Measurements from ENCODE around the gene KCP.

Gene KCP

DNA sequence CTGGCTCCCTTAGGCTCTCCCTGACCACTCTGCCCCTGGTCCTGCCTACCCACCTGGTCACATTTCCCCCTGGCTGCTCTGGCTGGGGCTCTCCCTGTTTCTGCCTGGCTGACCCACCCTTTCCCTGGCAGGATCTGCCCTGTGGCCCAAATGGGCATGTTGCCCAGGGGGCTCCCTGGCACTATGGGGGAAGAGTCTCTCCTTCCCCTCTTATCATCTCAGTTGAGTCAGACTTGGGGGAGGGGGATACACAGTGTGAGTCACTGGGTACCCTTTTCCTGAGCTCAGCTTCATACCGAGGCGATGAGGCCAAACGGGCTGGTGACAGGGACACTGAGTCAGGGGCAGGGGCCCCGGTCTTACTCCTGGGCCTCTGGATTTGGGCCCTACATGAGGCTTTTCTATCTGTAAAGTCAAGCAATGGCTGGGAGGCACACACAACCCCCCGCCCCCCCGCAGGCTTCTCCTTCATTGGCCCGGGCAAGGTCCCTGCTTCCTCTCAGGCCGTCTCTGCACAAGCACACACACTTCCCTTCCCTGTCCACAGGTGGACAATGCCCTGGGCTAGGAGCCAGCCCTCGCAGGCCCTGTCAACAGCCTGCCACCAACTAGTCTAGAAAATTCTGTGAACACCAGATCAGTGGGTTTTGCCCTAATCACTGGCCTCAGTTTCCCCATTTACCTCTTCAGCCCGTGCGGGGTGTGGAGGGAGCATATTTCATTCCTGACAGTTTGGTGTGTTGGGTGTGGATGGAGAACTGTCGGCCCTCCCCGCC is 80.9 kb downstream of the KCP start:
- Histone ChIP-seq H3K9ac (ENCODE audit: low read length) (no peak overlapping the region), H4K20me1 (ENCODE audit: insufficient read depth, low read length) (no peaks in the 10 kb centered on the region), H3K27ac (ENCODE audit: low read length) (no peak overlapping the region), H3K4me1 (ENCODE audit: low read length) (peaks cover 6% of the 10 kb centered on the region), H3K4me2 (ENCODE audit: low read length) (no peak overlapping the region), H3K9me3 (ENCODE audit: insufficient read depth, low read length) (no peaks in the 10 kb centered on the region), H3K4me3 (ENCODE audit: low read length) (no peak overlapping the region), H3K36me3 (replicated peaks; ENCODE audit: low read depth, low read length) (no peaks in the 10 kb centered on the region), H3K79me2 (ENCODE audit: low read length) (no peaks in the 10 kb centered on the region), H3K27me3 (ENCODE audit: low read depth, low read length) (no peaks in the 10 kb centered on the region), H2AFZ (ENCODE audit: low read depth, low read length) (no peak overlapping the region)
- TF ChIP-seq, protein P1, sequence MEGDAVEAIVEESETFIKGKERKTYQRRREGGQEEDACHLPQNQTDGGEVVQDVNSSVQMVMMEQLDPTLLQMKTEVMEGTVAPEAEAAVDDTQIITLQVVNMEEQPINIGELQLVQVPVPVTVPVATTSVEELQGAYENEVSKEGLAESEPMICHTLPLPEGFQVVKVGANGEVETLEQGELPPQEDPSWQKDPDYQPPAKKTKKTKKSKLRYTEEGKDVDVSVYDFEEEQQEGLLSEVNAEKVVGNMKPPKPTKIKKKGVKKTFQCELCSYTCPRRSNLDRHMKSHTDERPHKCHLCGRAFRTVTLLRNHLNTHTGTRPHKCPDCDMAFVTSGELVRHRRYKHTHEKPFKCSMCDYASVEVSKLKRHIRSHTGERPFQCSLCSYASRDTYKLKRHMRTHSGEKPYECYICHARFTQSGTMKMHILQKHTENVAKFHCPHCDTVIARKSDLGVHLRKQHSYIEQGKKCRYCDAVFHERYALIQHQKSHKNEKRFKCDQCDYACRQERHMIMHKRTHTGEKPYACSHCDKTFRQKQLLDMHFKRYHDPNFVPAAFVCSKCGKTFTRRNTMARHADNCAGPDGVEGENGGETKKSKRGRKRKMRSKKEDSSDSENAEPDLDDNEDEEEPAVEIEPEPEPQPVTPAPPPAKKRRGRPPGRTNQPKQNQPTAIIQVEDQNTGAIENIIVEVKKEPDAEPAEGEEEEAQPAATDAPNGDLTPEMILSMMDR (IDR thresholded peaks at IDR 0.05; ENCODE audit: low read depth, low read length), result no peak
- TF ChIP-seq EZH2phosphoT487 (IDR thresholded peaks at IDR 0.05; ENCODE audit: low read depth), result no peak

DNA sequence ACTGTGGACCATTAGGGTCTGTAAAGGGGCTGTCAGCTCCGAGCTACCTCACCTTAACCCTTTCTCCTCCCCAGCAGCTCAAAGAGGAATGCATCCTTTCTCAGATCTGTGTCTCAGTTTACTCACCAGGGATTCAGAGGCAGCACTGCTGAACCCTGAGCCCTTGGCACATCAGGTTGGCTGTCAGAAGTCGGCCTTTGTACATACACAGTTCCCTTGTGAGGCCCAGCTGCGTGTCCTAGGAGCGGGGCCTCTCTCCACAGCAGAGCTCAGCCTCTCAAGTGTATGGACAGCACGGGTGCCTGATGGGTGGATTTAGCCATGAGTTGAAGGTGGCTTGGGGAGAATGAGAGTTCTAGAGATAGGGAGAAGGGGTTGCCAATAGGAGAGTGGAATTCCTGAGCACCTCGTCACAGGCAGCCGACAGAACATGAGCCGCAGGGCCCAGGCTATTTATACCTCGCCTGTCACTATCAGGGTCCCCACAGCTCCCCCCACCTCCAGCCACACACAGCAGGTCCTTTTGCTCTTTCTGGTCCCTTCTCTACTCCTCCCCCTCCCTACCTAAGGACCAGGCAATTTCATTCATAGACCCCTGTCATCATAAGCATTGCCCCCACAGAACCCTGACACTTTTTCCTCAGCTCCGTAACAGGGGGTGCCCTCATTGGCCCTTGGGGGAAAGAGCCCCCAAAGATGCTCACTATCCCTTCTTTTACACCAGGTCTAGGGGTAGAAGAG is 82.4 kb downstream of the KCP start:
- H2AFZ ChIP-seq (ENCODE audit: low read depth, low read length), result no peak overlapping the region
- no peak overlapping the region for H3K27ac ChIP-seq (ENCODE audit: low read length)
- H3K4me2 ChIP-seq (ENCODE audit: low read length), result no peak overlapping the region

GRCh38 chr7:128827248-128827958 is 83.1 kb downstream of the KCP start:
- Histone ChIP-seq H3K4me1 (ENCODE audit: low read length) (peaks cover 6% of the 10 kb centered on the region), H3K36me3 (replicated peaks; ENCODE audit: low read depth, low read length) (no peaks in the 10 kb centered on the region), H3K4me3 (ENCODE audit: low read length) (no peak overlapping the region), H4K20me1 (ENCODE audit: insufficient read depth, low read length) (no peaks in the 10 kb centered on the region), H3K9me3 (ENCODE audit: insufficient read depth, low read length) (no peaks in the 10 kb centered on the region), H3K27ac (ENCODE audit: low read length) (no peak overlapping the region), H3K27me3 (ENCODE audit: low read depth, low read length) (no peaks in the 10 kb centered on the region), H2AFZ (ENCODE audit: low read depth, low read length) (no peak overlapping the region), H3K9ac (ENCODE audit: low read length) (no peak overlapping the region), H3K79me2 (ENCODE audit: low read length) (no peaks in the 10 kb centered on the region), H3K4me2 (ENCODE audit: low read length) (no peak overlapping the region)
- TF ChIP-seq, protein P1 (IDR thresholded peaks at IDR 0.05; ENCODE audit: low read depth, low read length), result no peak
- no peak for TF ChIP-seq EZH2phosphoT487 (IDR thresholded peaks at IDR 0.05; ENCODE audit: low read depth)

More for the DNA sequence above, 82.4 kb downstream of the KCP start:
- peaks cover 6% of the 10 kb centered on the region for H3K4me1 ChIP-seq (ENCODE audit: low read length)
- H4K20me1 ChIP-seq (ENCODE audit: insufficient read depth, low read length), result no peaks in the 10 kb centered on the region
- no peaks in the 10 kb centered on the region for H3K79me2 ChIP-seq (ENCODE audit: low read length)
- no peak overlapping the region for H3K4me3 ChIP-seq (ENCODE audit: low read length)
- H3K36me3 ChIP-seq (replicated peaks; ENCODE audit: low read depth, low read length), result no peaks in the 10 kb centered on the region
- no peak overlapping the region for H3K9ac ChIP-seq (ENCODE audit: low read length)
- no peak for TF ChIP-seq EZH2phosphoT487 (IDR thresholded peaks at IDR 0.05; ENCODE audit: low read depth)
- TF ChIP-seq, protein P1 (IDR thresholded peaks at IDR 0.05; ENCODE audit: low read depth, low read length), result no peak
- no peaks in the 10 kb centered on the region for H3K27me3 ChIP-seq (ENCODE audit: low read depth, low read length)
- no peaks in the 10 kb centered on the region for H3K9me3 ChIP-seq (ENCODE audit: insufficient read depth, low read length)

DNA sequence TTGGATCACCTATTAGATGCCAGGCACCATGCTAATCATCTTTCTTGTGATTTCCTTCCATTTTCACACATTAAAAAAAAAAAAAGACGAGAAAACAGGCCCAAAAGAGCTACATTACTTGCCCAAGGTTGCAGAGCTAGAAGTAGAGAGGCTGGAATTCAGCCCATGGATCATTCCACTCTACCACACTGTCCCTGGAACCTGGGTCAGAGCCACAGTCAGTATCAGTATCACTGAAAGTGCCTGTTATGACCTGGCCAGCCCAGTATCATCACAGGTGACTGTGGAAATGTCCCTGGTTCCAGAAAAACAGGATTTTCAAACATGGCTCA is 83.6 kb downstream of the KCP start:
- Histone ChIP-seq H3K4me3 (ENCODE audit: low read length) (no peak overlapping the region), H3K4me2 (ENCODE audit: low read length) (no peak overlapping the region), H3K27ac (ENCODE audit: low read length) (no peak overlapping the region), H3K79me2 (ENCODE audit: low read length) (no peaks in the 10 kb centered on the region), H3K9me3 (ENCODE audit: insufficient read depth, low read length) (no peaks in the 10 kb centered on the region), H2AFZ (ENCODE audit: low read depth, low read length) (no peak overlapping the region), H3K27me3 (ENCODE audit: low read depth, low read length) (no peaks in the 10 kb centered on the region), H4K20me1 (ENCODE audit: insufficient read depth, low read length) (no peaks in the 10 kb centered on the region), H3K9ac (ENCODE audit: low read length) (no peak overlapping the region), H3K4me1 (ENCODE audit: low read length) (peaks cover 5% of the 10 kb centered on the region), H3K36me3 (replicated peaks; ENCODE audit: low read depth, low read length) (no peaks in the 10 kb centered on the region)
- TF ChIP-seq, protein P1 (IDR thresholded peaks at IDR 0.05; ENCODE audit: low read depth, low read length), result no peak
- no peak for TF ChIP-seq EZH2phosphoT487 (IDR thresholded peaks at IDR 0.05; ENCODE audit: low read depth)

Measured in OCI-LY3 (cell line).